ENCODE data around the gene PREX1.

Gene PREX1

GRCh38 chr20:48652961-48653705 is 174.7 kb downstream of the PREX1 start:
- no peak for FAIRE-seq

- FAIRE-seq = no peak
Observed at GRCh38 chr20:48651960-48652359, 175.8 kb downstream of the PREX1 start.

GRCh38 chr20:48651271-48651670 is 176.5 kb downstream of the PREX1 start:
- FAIRE-seq = no peak

- no peak for FAIRE-seq
Observed at GRCh38 chr20:48649868-48650267, 177.9 kb downstream of the PREX1 start.

- no peak for FAIRE-seq
Observed at GRCh38 chr20:48649104-48649626, 178.6 kb downstream of the PREX1 start.

- no peak for FAIRE-seq
Observed at GRCh38 chr20:48648482-48649051, 179.2 kb downstream of the PREX1 start.

- no peak for FAIRE-seq
Observed at GRCh38 chr20:48647858-48648257, 179.9 kb downstream of the PREX1 start.

- FAIRE-seq = no peak
Observed at GRCh38 chr20:48645666-48646065, 182.1 kb downstream of the PREX1 start.

GRCh38 chr20:48644286-48644828 is 183.4 kb downstream of the PREX1 start:
- FAIRE-seq = no peak

- FAIRE-seq = no peak
Observed at GRCh38 chr20:48642105-48642880, 185.5 kb downstream of the PREX1 start.

- FAIRE-seq = no peak
Observed at GRCh38 chr20:48640871-48641270, 186.9 kb downstream of the PREX1 start.

- no peak for FAIRE-seq
Observed at GRCh38 chr20:48639899-48640298, 187.9 kb downstream of the PREX1 start.

GRCh38 chr20:48638546-48638945 is 189.3 kb downstream of the PREX1 start:
- FAIRE-seq = no peak

- no peak for FAIRE-seq
Observed at GRCh38 chr20:48637461-48637860, 190.3 kb downstream of the PREX1 start.

- FAIRE-seq = no peak
Observed at GRCh38 chr20:48636301-48636700, 191.5 kb downstream of the PREX1 start.

GRCh38 chr20:48635791-48636267 is 192.0 kb downstream of the PREX1 start:
- no peak for FAIRE-seq

GRCh38 chr20:48635361-48635760 is 192.4 kb downstream of the PREX1 start:
- no peak for FAIRE-seq

GRCh38 chr20:48634641-48635040 is 193.2 kb downstream of the PREX1 start:
- no peak for FAIRE-seq

- FAIRE-seq = no peak
Observed at GRCh38 chr20:48633620-48634257, 194.1 kb downstream of the PREX1 start.

GRCh38 chr20:48632825-48633619 is 194.8 kb downstream of the PREX1 start:
- no peak for FAIRE-seq

- no peak for FAIRE-seq
Observed at GRCh38 chr20:48632017-48632824, 195.6 kb downstream of the PREX1 start.

All from colon (tissue), 2 donors.